SU-DHL-6 (cell line): ENCODE results near the gene FADS1.
A peak's percentile ranks its signal among the peaks of the same experiment; 100 is the strongest.

Experiments
- H2AFZ ChIP-seq: fragments of 200-600 bp; sonication (generic); 2 replicates; pipeline ENCODE4 v1.6.1; 2014; ENCODE audit warnings: low read depth, mild to moderate bottlenecking, moderate library complexity, mixed read lengths, antibody characterized with exemption, low read length; ENCODE audit not compliant: severe bottlenecking
- H3F3A ChIP-seq: fragments of 200-600 bp; shearing (Covaris generic); 2 replicates; pipeline ENCODE4 v1.6.0; 2016; ENCODE audit warnings: antibody characterized with exemption, mild to moderate bottlenecking; ENCODE audit not compliant: insufficient read depth
- H3K27ac ChIP-seq: fragments of 200-600 bp; sonication (generic); 2 replicates; pipeline ENCODE4 v1.5.1; 2016; ENCODE audit warnings: low read depth, mild to moderate bottlenecking, low read length, moderate library complexity, mixed read lengths
- H3K27me3 ChIP-seq: fragments of 200-600 bp; sonication (generic), shearing (Covaris generic); 2 replicates; pipeline ENCODE4 v1.6.0; 2014; ENCODE audit warnings: mild to moderate bottlenecking, low read length
- H3K36me3 ChIP-seq: fragments of 200-600 bp; sonication (generic); 2 replicates; pipeline ENCODE4 v1.6.1; 2014; ENCODE audit warnings: mild to moderate bottlenecking, low read length, mixed read lengths
- H3K4me2 ChIP-seq: fragments of 300-600, 200-600 bp; shearing (Covaris generic), sonication (generic); 2 replicates; pipeline ENCODE4 v1.6.0; 2014; ENCODE audit warnings: low read length, low read depth, mild to moderate bottlenecking; ENCODE audit not compliant: poor library complexity, severe bottlenecking
- H3K4me3 ChIP-seq: fragments of 200-600 bp; sonication (generic); 2 replicates; pipeline ENCODE4 v1.5.1; 2014; ENCODE audit warnings: antibody characterized with exemption, low read length, mild to moderate bottlenecking, mixed read lengths; ENCODE audit not compliant: insufficient read depth, poor library complexity, severe bottlenecking
- H3K79me2 ChIP-seq: fragments of 200-600 bp; sonication (generic); 2 replicates; pipeline ENCODE4 v1.6.1; 2014; ENCODE audit warnings: mild to moderate bottlenecking, low read length, moderate library complexity; ENCODE audit not compliant: insufficient read depth
- H3K9ac ChIP-seq: fragments of 200-600 bp; sonication (generic); 2 replicates; pipeline ENCODE4 v1.7.0; 2014; ENCODE audit warnings: mild to moderate bottlenecking, low read length
- H3K9me2 ChIP-seq: fragments of 200-600 bp; sonication (generic); replicated peaks from 2 replicates; pipeline ENCODE4 v1.6.1; 2014; ENCODE audit warnings: low read length; ENCODE audit not compliant: insufficient read depth
- H3K9me3 ChIP-seq: fragments of 200-600 bp; sonication (generic); 2 replicates; pipeline ENCODE4 v1.6.1; 2014; ENCODE audit warnings: low read length, mixed read lengths; ENCODE audit not compliant: insufficient read depth
- H4K20me1 ChIP-seq: fragments of 200-600 bp; sonication (generic); 2 replicates; pipeline ENCODE4 v1.6.1; 2014; ENCODE audit warnings: low read depth, mild to moderate bottlenecking, antibody characterized with exemption, low read length, moderate library complexity, mixed read lengths
- CTCF ChIP-seq: fragments of 200-600 bp; sonication (generic); IDR thresholded peaks from one replicate; pipeline ENCODE4 v1.5.1; 2017; ENCODE audit warnings: antibody characterized with exemption, mild to moderate bottlenecking, low read length, moderate library complexity; ENCODE audit not compliant: insufficient read depth, poor library complexity, severe bottlenecking
- EZH2phosphoT487 ChIP-seq: fragments of 200-600 bp; sonication (generic), shearing (Covaris generic); conservative IDR thresholded peaks from 2 replicates; pipeline ENCODE4 v1.6.1; 2018; ENCODE audit warnings: mild to moderate bottlenecking, antibody characterized with exemption, low read length, moderate library complexity, mixed read lengths

Gene FADS1

GRCh38 chr11:61793829-61794204 is 23.0 kb downstream of the FADS1 start:
- peak overlapping the region; percentile 93 for H3K9ac ChIP-seq
- H3K9me3 ChIP-seq: no peaks in the 10 kb centered on the region
- H3K27ac ChIP-seq: peak overlapping the region; percentile 88
- H4K20me1 ChIP-seq: peaks cover 8% of the 10 kb centered on the region; the same call in 1 of the 2 replicates
- H3K79me2 ChIP-seq: peaks cover 82% of the 10 kb centered on the region
- TF ChIP-seq CTCF (no peak), EZH2phosphoT487 (no peak)
- H3K27me3 ChIP-seq: no peaks in the 10 kb centered on the region
- no peaks in the 10 kb centered on the region for H3K9me2 ChIP-seq
- H3K4me3 ChIP-seq: peak overlapping the region; percentile 92
- H3K36me3 ChIP-seq: peaks cover 12% of the 10 kb centered on the region; the same call in 1 of the 2 replicates
- H3K4me2 ChIP-seq: peak overlapping the region; percentile 94
- no peak overlapping the region for H2AFZ ChIP-seq
- H3F3A ChIP-seq: peaks cover 5% of the 10 kb centered on the region

GRCh38 chr11:61793083-61793828 is 23.5 kb downstream of the FADS1 start:
- Histone ChIP-seq H3K4me3 (peak overlapping the region; percentile 92), H4K20me1 (peaks cover 8% of the 10 kb centered on the region; the same call in 1 of the 2 replicates), H2AFZ (peak overlapping the region; percentile 86), H3K9ac (peak overlapping the region; percentile 93), H3K27ac (peak overlapping the region; percentile 88), H3K79me2 (peaks cover 76% of the 10 kb centered on the region), H3K9me2 (no peaks in the 10 kb centered on the region), H3K4me2 (peak overlapping the region; percentile 94), H3K9me3 (no peaks in the 10 kb centered on the region), H3K27me3 (no peaks in the 10 kb centered on the region), H3K36me3 (peaks cover 12% of the 10 kb centered on the region; the same call in 1 of the 2 replicates), H3F3A (peaks cover 5% of the 10 kb centered on the region)
- TF ChIP-seq CTCF (no peak), EZH2phosphoT487 (no peak)

GRCh38 chr11:61792310-61793082 is 24.3 kb downstream of the FADS1 start, which contains the start of the genes FEN1 and TMEM258:
Gene FEN1, plus strand, starts transcription at chr11:61792911. Its CDS starts 2,451 bp downstream, at chr11:61795362.
Gene TMEM258, minus strand, starts transcription at chr11:61792599. Its CDS starts 41 bp downstream, at chr11:61792558.
- peaks cover 11% of the 10 kb centered on the region; the same call in 1 of the 2 replicates for H3K36me3 ChIP-seq
- no peaks in the 10 kb centered on the region for H3K9me3 ChIP-seq
- peaks cover 5% of the 10 kb centered on the region for H3F3A ChIP-seq
- H3K9me2 ChIP-seq: no peaks in the 10 kb centered on the region
- peak within 1 kb of the TSS; percentile 86 for H2AFZ ChIP-seq
- H4K20me1 ChIP-seq: peaks cover 8% of the 10 kb centered on the region; the same call in 1 of the 2 replicates
- H3K4me2 ChIP-seq: peak within 1 kb of the TSS; percentile 94
- H3K27me3 ChIP-seq: no peaks in the 10 kb centered on the region
- H3K9ac ChIP-seq: peak within 1 kb of the TSS; percentile 93
- peak within 1 kb of the TSS; percentile 92 for H3K4me3 ChIP-seq
- TF ChIP-seq CTCF (no peak), EZH2phosphoT487 (no peak)
- peak within 1 kb of the TSS; percentile 88 for H3K27ac ChIP-seq
- H3K79me2 ChIP-seq: peaks cover 69% of the 10 kb centered on the region
